Psoas muscle (tissue), 8 donors: ENCODE results near the gene MYEOV. TPM values are rescaled to one million over a fixed set of nuclear protein-coding genes. Genes with fewer than 3 reads are reported as not detected.

Experiments used
- ATAC-seq, 4 donors: fragments of 200-7000 bp; cut with Tn5 transposase; one replicate each; pipeline ENCODE4 v1.9.1; 2020; ENCODE audit warnings: moderate library complexity in 3 of 4, mild to moderate bottlenecking in 2 of 4
- DNase-seq, 2 donors: peaks; one replicate each; pipeline ENCODE4 v3.0.0-alpha.2; 2020
- H3K27ac ChIP-seq: fragments of 200-600 bp; one replicate; pipeline ENCODE4 v1.8.0; 2022
- H3K27me3 ChIP-seq, 3 donors: fragments of 200-600 bp in 1 of 3; one replicate each; pipeline versions ENCODE4 v1.6.1 to v1.8.0; 2013 to 2022; ENCODE audit warnings: low read length in 2 of 3, mild to moderate bottlenecking in 2 of 3, moderate library complexity in 1 of 3; ENCODE audit not compliant: insufficient read depth in 3 of 3
- H3K36me3 ChIP-seq, 2 donors: fragments of 200-600 bp in 1 of 2; one replicate each; pipeline versions ENCODE4 v1.6.1 to v1.8.0; 2013 to 2022; ENCODE audit warnings: low read depth in 1 of 2, mild to moderate bottlenecking in 1 of 2, moderate library complexity in 1 of 2; ENCODE audit not compliant: insufficient read depth in 1 of 2
- H3K4me1 ChIP-seq: fragments of 200-600 bp; one replicate; pipeline ENCODE4 v1.8.0; 2022
- H3K4me3 ChIP-seq: fragments of 200-600 bp; one replicate; pipeline ENCODE4 v1.8.0; 2022; ENCODE audit warnings: mild to moderate bottlenecking
- H3K9me3 ChIP-seq: fragments of 200-600 bp; one replicate; pipeline ENCODE4 v1.8.0; 2022
- WGBS, 3 donors: extraction: QIAGEN DNeasy Blood & Tissue Kit; methylation state at CpG; one replicate each; pipeline versions ENCODE4 v1.1.6 to v1.1.7; 2013; 5-methylcytosine and 5-hydroxymethylcytosine counted together
- intact Hi-C, 2 donors: fragments of 100-400 bp; cut with DNase I; formaldehyde crosslinking; loops; one replicate each; pipeline versions ENCODE4 v1.11.0 to v1.14.2; 2022
- polyA plus RNA-seq, 3 donors: library from polyadenylated mRNA; stranded (reverse); fragments of 200-250 nt; gene quantifications; one replicate each; pipeline ENCODE4 v1.2.3, GENCODE V29; 2013
- total RNA-seq, 4 donors: library from RNA; stranded (reverse); fragmentation: NEBNext Ultra II Directional in 2 of 4; extraction: Animal tissue kit (Norgen Biotek cat#: 25700) in 2 of 4; gene quantifications; one replicate each; pipeline versions ENCODE4 v1.2.1 to v1.2.4, GENCODE V29; 2021 to 2023
- TF ChIP-seq, protein P1 (sequence below): fragments of 200-600 bp; IDR thresholded peaks from one replicate; pipeline ENCODE4 v1.8.0; 2022; ENCODE audit warnings: antibody characterized with exemption
- donor health status: healthy with polysubstance abuse.
- donor health status: DM: no; HTN: no; CAD: no; lungs with moderate emphysema.
- donor health status: Bipolar disorder and iron deficiency.
- donor health status: healthy.
- donor health status: DM: yes; HTN: yes; CAD: no.
- donor health status: DM: no; HTN: no; CAD: no.
- donor health status: DM: no; HTN: no; CAD: no.
- donor health status: DM: yes; HTN: yes; CAD: no.

The MYEOV gene
- total and polyA plus RNA-seq, 7 donors: 0.09 to 0.27 (median 0.14) TPM; not detected in 3

DNA sequence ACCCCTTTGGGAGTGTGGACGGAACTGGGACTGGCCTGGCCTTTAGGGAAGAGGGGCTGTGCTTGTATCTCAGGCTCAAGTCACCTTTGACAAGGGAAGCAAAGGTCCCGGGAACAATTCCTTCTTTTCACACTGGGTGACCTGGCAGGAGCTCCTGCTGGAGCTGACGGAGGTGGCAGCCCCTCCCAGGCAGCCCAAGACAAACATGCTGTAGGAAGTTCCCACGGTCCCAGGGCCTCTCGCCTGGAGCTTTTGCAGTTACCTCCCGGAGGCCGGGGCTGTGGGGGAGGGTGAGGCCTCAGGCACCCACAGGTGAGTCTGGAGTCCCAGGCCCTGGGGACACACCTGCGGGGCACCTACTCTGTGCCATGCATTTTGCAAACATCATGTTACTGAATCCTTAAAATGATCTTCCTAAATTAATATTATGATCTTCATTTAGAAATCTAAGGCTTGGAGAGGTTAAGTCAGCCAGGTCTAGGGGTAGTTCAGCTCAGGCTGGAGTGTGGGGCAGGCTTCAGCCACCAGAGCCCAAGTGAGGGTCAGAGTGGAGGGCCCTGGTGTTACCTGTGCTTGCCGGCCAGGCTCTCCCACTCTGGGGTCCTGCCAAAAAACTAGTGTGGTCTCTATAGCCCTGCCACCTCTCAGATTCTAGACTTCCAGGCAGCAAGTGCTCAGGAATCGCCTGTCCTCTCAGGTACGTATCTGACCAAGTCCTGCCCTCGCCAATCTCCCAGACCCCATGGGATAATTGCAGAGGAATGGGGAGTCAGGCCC lies 15.7 kb upstream of the MYEOV start:
- ATAC-seq (no peak), DNase-seq (no peak)
- no peaks in the 10 kb centered on the region for H3K36me3 ChIP-seq
- WGBS, 3 donors: 77 to 85% (median 82%) methylated on average over 12 of the region's 12 CpGs
- H3K27me3 ChIP-seq: no peaks in the 10 kb centered on the region
- H3K4me3 ChIP-seq: no peak overlapping the region
- peaks cover 6% of the 10 kb centered on the region for H3K9me3 ChIP-seq
- TF ChIP-seq, protein P1, sequence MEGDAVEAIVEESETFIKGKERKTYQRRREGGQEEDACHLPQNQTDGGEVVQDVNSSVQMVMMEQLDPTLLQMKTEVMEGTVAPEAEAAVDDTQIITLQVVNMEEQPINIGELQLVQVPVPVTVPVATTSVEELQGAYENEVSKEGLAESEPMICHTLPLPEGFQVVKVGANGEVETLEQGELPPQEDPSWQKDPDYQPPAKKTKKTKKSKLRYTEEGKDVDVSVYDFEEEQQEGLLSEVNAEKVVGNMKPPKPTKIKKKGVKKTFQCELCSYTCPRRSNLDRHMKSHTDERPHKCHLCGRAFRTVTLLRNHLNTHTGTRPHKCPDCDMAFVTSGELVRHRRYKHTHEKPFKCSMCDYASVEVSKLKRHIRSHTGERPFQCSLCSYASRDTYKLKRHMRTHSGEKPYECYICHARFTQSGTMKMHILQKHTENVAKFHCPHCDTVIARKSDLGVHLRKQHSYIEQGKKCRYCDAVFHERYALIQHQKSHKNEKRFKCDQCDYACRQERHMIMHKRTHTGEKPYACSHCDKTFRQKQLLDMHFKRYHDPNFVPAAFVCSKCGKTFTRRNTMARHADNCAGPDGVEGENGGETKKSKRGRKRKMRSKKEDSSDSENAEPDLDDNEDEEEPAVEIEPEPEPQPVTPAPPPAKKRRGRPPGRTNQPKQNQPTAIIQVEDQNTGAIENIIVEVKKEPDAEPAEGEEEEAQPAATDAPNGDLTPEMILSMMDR: no peak
- no peak overlapping the region for H3K27ac ChIP-seq
- no peaks in the 10 kb centered on the region for H3K4me1 ChIP-seq
- intact Hi-C loops: no loop called here

DNA sequence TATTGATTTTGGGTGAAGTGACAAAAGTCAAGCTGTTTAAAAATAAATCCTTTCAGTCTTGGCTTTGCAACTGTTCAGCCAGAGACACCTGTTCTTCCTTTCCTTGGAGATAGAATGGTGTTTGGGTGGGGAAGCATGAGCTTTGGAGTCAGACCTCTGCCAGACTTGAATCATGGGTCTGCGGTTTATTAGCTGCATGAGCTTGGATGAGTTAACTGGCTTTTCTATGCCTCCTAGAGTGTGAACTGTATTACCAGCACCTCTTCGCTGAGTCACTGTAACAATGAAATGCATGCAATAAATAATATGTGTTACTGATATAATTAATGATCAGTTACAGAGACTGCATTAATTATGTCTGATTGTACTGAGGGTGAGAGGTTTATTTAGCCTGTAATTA lies 13.5 kb upstream of the MYEOV start:
- Histone ChIP-seq H3K4me1 (no peaks in the 10 kb centered on the region), H3K36me3 (no peaks in the 10 kb centered on the region), H3K27ac (no peak overlapping the region), H3K27me3 (peaks cover 0 to 5% (median 3%) of the 10 kb centered on the region in 3 donors), H3K4me3 (no peak overlapping the region), H3K9me3 (peaks cover 6% of the 10 kb centered on the region)
- DNase-seq (no peak), ATAC-seq (no peak)
- TF ChIP-seq, protein P1: no peak
- intact Hi-C loops: no loop called here
- WGBS, 3 donors: 50 to 71% (median 63%) methylated on average over 2 of the region's 2 CpGs

DNA sequence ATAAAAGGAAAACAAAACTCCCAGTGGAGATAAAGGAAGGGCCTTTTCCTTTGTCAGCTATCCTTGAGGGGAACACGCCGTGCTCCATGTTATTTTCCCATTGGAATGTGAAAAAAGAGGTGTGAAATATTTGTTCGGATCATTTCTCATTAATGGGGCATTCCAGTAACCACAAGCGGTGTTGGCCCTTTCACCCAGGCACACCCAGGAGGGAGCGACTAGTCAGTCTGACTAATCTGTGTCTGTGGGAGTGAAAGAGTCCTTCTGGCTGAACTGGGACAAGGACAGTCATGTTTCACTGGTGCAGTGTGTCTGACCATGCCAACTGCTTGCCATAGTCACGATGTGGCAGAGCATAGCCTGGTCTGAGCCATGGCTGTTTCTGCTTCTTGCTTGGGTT lies 13.0 kb upstream of the MYEOV start:
- Histone ChIP-seq H3K27me3 (peaks cover 0 to 9% (median 4%) of the 10 kb centered on the region in 3 donors), H3K27ac (no peak overlapping the region), H3K36me3 (no peaks in the 10 kb centered on the region), H3K4me1 (no peaks in the 10 kb centered on the region), H3K9me3 (peaks cover 6% of the 10 kb centered on the region), H3K4me3 (no peak overlapping the region)
- ATAC-seq (peak in 2 of 4 donors; percentile 43 to 68), DNase-seq (no peak)
- intact Hi-C loops: no loop called here
- TF ChIP-seq, protein P1: no peak
- WGBS, 3 donors: 30 to 49% (median 33%) methylated on average over 6 of the region's 6 CpGs

DNA sequence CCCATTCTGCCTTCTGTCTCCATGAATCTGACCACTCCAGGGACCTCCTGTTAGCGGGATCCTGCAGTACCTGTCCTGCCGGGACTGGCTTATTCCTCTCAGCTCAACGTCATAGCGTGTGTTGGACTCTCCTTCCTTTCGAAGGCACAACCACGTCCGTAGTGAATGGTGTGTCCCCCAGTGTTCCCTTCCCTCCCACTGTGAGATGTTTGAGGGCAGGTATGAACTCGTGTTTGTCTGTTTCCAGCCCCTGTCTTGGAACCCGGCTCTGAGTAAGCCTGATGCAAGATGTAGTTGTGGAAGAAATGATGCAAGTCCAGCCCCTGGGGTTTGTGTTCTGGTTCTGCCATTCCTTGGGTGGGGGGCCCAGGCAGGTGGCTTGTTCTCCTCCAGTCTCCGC lies 10.5 kb upstream of the MYEOV start:
- ATAC-seq (no peak), DNase-seq (no peak)
- TF ChIP-seq, protein P1: no peak
- intact Hi-C loops: no loop called here
- Histone ChIP-seq H3K27me3 (peaks cover 0 to 14% (median 6%) of the 10 kb centered on the region in 3 donors), H3K9me3 (peaks cover 6% of the 10 kb centered on the region), H3K4me1 (no peaks in the 10 kb centered on the region), H3K4me3 (no peak overlapping the region), H3K27ac (no peak overlapping the region), H3K36me3 (no peaks in the 10 kb centered on the region)
- WGBS, 3 donors: 87 to 90% (median 89%) methylated on average over 10 of the region's 10 CpGs
